Forelimb muscle (tissue), 1 donor: Measurements from ENCODE around the gene SLIT2. TPM values are rescaled to one million over a fixed set of nuclear protein-coding genes. Genes with fewer than 3 reads are reported as not detected.

Experiments used
- DNase-seq: peaks from one replicate; pipeline ENCODE4 v3.0.0-alpha.2; 2013; ENCODE audit warnings: low read depth
- polyA plus RNA-seq: library from polyadenylated mRNA; unstranded; fragments of 120-200 nt; gene quantifications from one replicate; pipeline ENCODE4 v1.2.1, GENCODE V29; 2013; ENCODE audit not compliant: insufficient read length

The SLIT2 gene
- polyA plus RNA-seq, 1 donor = 8.6 TPM

- DNase-seq = no peak
Observed at GRCh38 chr4:20301161-20301560, 49.5 kb downstream of the SLIT2 start.
